GM23338 (cell line): ENCODE results near the gene MUC12. TPM values are rescaled to one million over a fixed set of nuclear protein-coding genes. Genes with fewer than 3 reads are reported as not detected.

Experiments used
- ATAC-seq: fragments of 200-7000 bp; cut with Tn5 transposase; 3 replicates; pipeline ENCODE4 v1.9.1; 2020
- DNase-seq: peaks from one replicate; pipeline ENCODE4 v3.0.0-alpha.2; 2015; ENCODE audit warnings: low spot score
- H2AFZ ChIP-seq: fragments of 200-600 bp; sonication (generic); 2 replicates; pipeline ENCODE4 v1.8.0; 2016; ENCODE audit warnings: antibody characterized with exemption, mild to moderate bottlenecking, moderate library complexity
- H3F3A ChIP-seq: fragments of 200-600 bp; sonication (generic); replicated peaks from 2 replicates; pipeline ENCODE4 v1.8.0; 2017; ENCODE audit warnings: antibody characterized with exemption, mixed run types, low read depth
- H3K27ac ChIP-seq: fragments of 200-600 bp; sonication (generic); 2 replicates; pipeline ENCODE4 v1.6.1; 2016; ENCODE audit warnings: low read depth
- H3K27me3 ChIP-seq: fragments of 200-600 bp; sonication (generic); 2 replicates; pipeline ENCODE4 v1.8.0; 2016; ENCODE audit warnings: mild to moderate bottlenecking, mixed run types, moderate library complexity; ENCODE audit not compliant: insufficient read depth
- H3K36me3 ChIP-seq: fragments of 200-600 bp; sonication (generic); 2 replicates; pipeline ENCODE4 v1.8.0; 2016; ENCODE audit warnings: mild to moderate bottlenecking; ENCODE audit not compliant: insufficient read depth
- H3K4me1 ChIP-seq: fragments of 200-600 bp; sonication (generic); 2 replicates; pipeline ENCODE4 v1.8.0; 2016; ENCODE audit warnings: mild to moderate bottlenecking, moderate library complexity; ENCODE audit not compliant: insufficient read depth
- H3K4me2 ChIP-seq: fragments of 200-600 bp; sonication (generic); 2 replicates; pipeline ENCODE4 v1.7.1; 2017; ENCODE audit warnings: mixed run types
- H3K4me3 ChIP-seq: fragments of 200-600 bp; sonication (generic); 2 replicates; pipeline ENCODE4 v1.6.1; 2016; ENCODE audit warnings: mixed run types
- H3K79me2 ChIP-seq: fragments of 200-600 bp; sonication (generic); replicated peaks from 2 replicates; pipeline ENCODE4 v1.8.0; 2017; ENCODE audit warnings: mild to moderate bottlenecking; ENCODE audit not compliant: insufficient read depth
- H3K9me2 ChIP-seq: fragments of 200-600 bp; sonication (generic); 2 replicates; pipeline ENCODE4 v1.8.0; 2017; ENCODE audit not compliant: insufficient read depth
- H4K20me1 ChIP-seq: fragments of 200-600 bp; sonication (generic); replicated peaks from 2 replicates; pipeline ENCODE4 v1.8.0; 2017; ENCODE audit warnings: mild to moderate bottlenecking; ENCODE audit not compliant: insufficient read depth
- H3K27ac Mint-ChIP-seq: 2 replicates; pipeline ENCODE4 v1.8.0; 2020; ENCODE audit warnings: inconsistent platforms, mild to moderate bottlenecking, moderate library complexity, mixed read lengths
- H3K27me3 Mint-ChIP-seq: 3 replicates; pipeline ENCODE4 v1.8.0; 2022; ENCODE audit warnings: low read depth, mild to moderate bottlenecking, moderate library complexity, mixed read lengths, inconsistent platforms; ENCODE audit not compliant: insufficient read depth, poor library complexity
- H3K36me3 Mint-ChIP-seq: 3 replicates; pipeline ENCODE4 v1.8.0; 2021; ENCODE audit warnings: low read depth, mild to moderate bottlenecking, inconsistent platforms, moderate library complexity, mixed read lengths
- H3K4me1 Mint-ChIP-seq: 3 replicates; pipeline ENCODE4 v1.8.0; 2020; ENCODE audit warnings: mild to moderate bottlenecking, inconsistent platforms, mixed read lengths
- H3K4me3 Mint-ChIP-seq: 3 replicates; pipeline ENCODE4 v1.8.0; 2021; ENCODE audit warnings: moderate library complexity, mild to moderate bottlenecking, inconsistent platforms, mixed read lengths
- H3K9me3 Mint-ChIP-seq: 3 replicates; pipeline ENCODE4 v1.8.0; 2020; ENCODE audit warnings: moderate library complexity, mild to moderate bottlenecking, inconsistent platforms, mixed read lengths
- CREB1 ChIP-seq: fragments of 250-450 bp; sonication (Bioruptor Pico); IDR thresholded peaks from 2 replicates; pipeline ENCODE4 v1.5.0; 2020; ENCODE audit warnings: low read depth, mild to moderate bottlenecking, moderate library complexity
- EZH2 ChIP-seq: fragments of 200-600 bp; sonication (generic); IDR thresholded peaks from one replicate; pipeline ENCODE4 v1.8.0; 2017; ENCODE audit warnings: antibody characterized with exemption, mild to moderate bottlenecking, low read depth; ENCODE audit not compliant: unreplicated experiment
- JUNB ChIP-seq: IDR thresholded peaks from one replicate; pipeline ENCODE4 v1.6.1; 2016; ENCODE audit warnings: antibody characterized with exemption; ENCODE audit not compliant: unreplicated experiment
- NANOG ChIP-seq: IDR thresholded peaks from 2 replicates; pipeline ENCODE4 v1.6.1; 2016; ENCODE audit warnings: antibody characterized with exemption, borderline replicate concordance
- POLR2AphosphoS5 ChIP-seq: IDR thresholded peaks from 2 replicates; pipeline ENCODE4 v1.6.1; 2016; ENCODE audit warnings: antibody characterized with exemption, low read depth
- STAT1 ChIP-seq: IDR thresholded peaks from one replicate; pipeline ENCODE4 v1.6.1; 2016; ENCODE audit warnings: antibody characterized with exemption; ENCODE audit not compliant: unreplicated experiment
- ZNF331 ChIP-seq: fragments of 250-450 bp; sonication (Bioruptor Pico); IDR thresholded peaks from 2 replicates; pipeline ENCODE4 v1.5.0; 2020; ENCODE audit warnings: low read depth, mild to moderate bottlenecking, moderate library complexity
- polyA plus RNA-seq: library from polyadenylated mRNA; unstranded; fragments of >200 nt; fragmentation: Nextera tagmentation; extraction: Ambion mirVana; gene quantifications from 2 replicates; pipeline ENCODE4 v1.2.1, GENCODE V29; 2016
- total RNA-seq: library from RNA; depleted of rRNA; stranded (reverse); fragments of >200 nt; shearing (Covaris generic); gene quantifications from 2 replicates; pipeline ENCODE4 v1.2.3, GENCODE V29; 2014
- TF ChIP-seq, protein P1 (sequence below): IDR thresholded peaks from one replicate; pipeline ENCODE4 v1.6.1; 2018; ENCODE audit warnings: antibody characterized with exemption; ENCODE audit not compliant: unreplicated experiment
- TF ChIP-seq, protein P2 (sequence below): fragments of 250-450 bp; sonication (Bioruptor Pico); IDR thresholded peaks from 2 replicates; pipeline ENCODE4 v1.5.0; 2020; ENCODE audit warnings: mild to moderate bottlenecking, moderate library complexity

MUC12 gene
- total and polyA plus RNA-seq, 2 experiments from 2014 or later = 4.6 to 18.0 TPM

DNA sequence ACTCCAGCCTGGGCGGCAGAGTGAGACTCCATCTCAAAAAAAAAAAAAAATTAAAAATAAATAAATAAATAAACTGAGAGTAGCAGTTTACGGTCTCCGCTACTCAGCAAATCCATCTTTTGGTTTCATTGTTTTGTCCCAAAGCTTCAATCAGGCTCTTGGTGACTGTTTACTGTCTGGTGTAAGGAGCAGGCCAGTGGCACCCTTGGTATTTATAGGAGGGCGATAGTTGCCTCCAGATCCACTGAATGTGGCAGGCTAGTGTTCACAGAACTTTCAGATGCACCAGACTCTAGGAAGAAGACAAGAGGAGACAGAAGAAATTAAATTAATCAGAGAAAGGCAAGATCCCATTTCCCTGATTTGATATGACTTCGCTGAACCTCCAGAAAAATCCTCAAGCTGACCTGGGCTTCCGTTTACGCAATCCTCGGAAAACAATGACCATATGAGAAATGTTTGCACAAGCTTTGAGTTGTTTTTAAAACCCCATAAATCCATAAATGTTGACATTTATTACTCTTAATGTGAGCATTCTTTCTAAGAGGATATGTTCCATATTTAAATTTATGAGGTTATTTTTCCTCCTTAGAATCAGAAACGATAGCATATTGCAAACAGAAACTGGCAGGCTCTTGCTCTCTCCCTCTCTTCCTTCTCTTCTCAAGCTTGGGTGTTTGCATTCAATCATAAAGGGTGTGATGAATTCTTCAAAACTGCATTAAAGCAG lies 27.2 kb upstream of the MUC12 start (continued):
- TF ChIP-seq POLR2AphosphoS5 = no peak
- no peak for TF ChIP-seq JUNB
- TF ChIP-seq STAT1 = no peak
- TF ChIP-seq EZH2 = no peak
- TF ChIP-seq, protein P1, sequence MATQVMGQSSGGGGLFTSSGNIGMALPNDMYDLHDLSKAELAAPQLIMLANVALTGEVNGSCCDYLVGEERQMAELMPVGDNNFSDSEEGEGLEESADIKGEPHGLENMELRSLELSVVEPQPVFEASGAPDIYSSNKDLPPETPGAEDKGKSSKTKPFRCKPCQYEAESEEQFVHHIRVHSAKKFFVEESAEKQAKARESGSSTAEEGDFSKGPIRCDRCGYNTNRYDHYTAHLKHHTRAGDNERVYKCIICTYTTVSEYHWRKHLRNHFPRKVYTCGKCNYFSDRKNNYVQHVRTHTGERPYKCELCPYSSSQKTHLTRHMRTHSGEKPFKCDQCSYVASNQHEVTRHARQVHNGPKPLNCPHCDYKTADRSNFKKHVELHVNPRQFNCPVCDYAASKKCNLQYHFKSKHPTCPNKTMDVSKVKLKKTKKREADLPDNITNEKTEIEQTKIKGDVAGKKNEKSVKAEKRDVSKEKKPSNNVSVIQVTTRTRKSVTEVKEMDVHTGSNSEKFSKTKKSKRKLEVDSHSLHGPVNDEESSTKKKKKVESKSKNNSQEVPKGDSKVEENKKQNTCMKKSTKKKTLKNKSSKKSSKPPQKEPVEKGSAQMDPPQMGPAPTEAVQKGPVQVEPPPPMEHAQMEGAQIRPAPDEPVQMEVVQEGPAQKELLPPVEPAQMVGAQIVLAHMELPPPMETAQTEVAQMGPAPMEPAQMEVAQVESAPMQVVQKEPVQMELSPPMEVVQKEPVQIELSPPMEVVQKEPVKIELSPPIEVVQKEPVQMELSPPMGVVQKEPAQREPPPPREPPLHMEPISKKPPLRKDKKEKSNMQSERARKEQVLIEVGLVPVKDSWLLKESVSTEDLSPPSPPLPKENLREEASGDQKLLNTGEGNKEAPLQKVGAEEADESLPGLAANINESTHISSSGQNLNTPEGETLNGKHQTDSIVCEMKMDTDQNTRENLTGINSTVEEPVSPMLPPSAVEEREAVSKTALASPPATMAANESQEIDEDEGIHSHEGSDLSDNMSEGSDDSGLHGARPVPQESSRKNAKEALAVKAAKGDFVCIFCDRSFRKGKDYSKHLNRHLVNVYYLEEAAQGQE = no peak
- no peak for TF ChIP-seq NANOG

DNA sequence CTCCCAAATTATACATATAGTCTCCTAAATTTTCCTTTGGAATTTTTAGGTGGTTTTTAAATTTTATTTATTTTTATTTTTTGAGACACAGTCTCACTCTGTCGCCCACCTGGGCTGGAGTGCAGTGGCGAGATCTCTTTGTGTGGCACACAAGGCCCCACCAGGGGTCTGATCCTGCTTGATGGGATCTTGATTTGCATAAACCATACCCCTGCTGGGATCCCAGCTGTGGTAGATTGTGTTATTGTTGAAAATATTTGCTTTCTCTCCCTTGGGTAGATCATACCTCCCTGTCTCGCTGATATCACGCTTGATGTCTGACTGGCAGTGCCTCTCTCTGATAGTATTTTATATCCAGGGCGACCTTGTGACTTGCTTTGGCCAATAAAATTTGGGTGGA lies 25.7 kb upstream of the MUC12 start:
- Mint-ChIP-seq H3K4me1 (peaks cover 20% of the 10 kb centered on the region), H3K27me3 (peaks cover 9% of the 10 kb centered on the region), H3K36me3 (peaks cover 18% of the 10 kb centered on the region), H3K9me3 (peaks cover 28% of the 10 kb centered on the region), H3K4me3 (no peak overlapping the region), H3K27ac (0 out of 2 replicates have a peak overlapping the region, but pooled peaks have one; percentile 70)
- Histone ChIP-seq H3K4me1 (peaks cover 16% of the 10 kb centered on the region), H3K4me2 (no peak overlapping the region), H3K79me2 (no peaks in the 10 kb centered on the region), H3F3A (no peaks in the 10 kb centered on the region), H3K36me3 (no peaks in the 10 kb centered on the region), H3K27me3 (no peaks in the 10 kb centered on the region), H3K4me3 (no peak overlapping the region), H3K27ac (peak overlapping the region; percentile 32; the same call in 1 of the 2 replicates), H3K9me2 (no peaks in the 10 kb centered on the region), H2AFZ (no peak overlapping the region), H4K20me1 (no peaks in the 10 kb centered on the region)
- DNase-seq (no peak), ATAC-seq (peak; percentile 76)
- TF ChIP-seq ZNF331 (CRISPR knock-in tag) (no peak), NANOG (0 out of 2 replicates have a peak, but pooled peaks have one; percentile 6), CREB1 (no peak)
- TF ChIP-seq, protein P2, sequence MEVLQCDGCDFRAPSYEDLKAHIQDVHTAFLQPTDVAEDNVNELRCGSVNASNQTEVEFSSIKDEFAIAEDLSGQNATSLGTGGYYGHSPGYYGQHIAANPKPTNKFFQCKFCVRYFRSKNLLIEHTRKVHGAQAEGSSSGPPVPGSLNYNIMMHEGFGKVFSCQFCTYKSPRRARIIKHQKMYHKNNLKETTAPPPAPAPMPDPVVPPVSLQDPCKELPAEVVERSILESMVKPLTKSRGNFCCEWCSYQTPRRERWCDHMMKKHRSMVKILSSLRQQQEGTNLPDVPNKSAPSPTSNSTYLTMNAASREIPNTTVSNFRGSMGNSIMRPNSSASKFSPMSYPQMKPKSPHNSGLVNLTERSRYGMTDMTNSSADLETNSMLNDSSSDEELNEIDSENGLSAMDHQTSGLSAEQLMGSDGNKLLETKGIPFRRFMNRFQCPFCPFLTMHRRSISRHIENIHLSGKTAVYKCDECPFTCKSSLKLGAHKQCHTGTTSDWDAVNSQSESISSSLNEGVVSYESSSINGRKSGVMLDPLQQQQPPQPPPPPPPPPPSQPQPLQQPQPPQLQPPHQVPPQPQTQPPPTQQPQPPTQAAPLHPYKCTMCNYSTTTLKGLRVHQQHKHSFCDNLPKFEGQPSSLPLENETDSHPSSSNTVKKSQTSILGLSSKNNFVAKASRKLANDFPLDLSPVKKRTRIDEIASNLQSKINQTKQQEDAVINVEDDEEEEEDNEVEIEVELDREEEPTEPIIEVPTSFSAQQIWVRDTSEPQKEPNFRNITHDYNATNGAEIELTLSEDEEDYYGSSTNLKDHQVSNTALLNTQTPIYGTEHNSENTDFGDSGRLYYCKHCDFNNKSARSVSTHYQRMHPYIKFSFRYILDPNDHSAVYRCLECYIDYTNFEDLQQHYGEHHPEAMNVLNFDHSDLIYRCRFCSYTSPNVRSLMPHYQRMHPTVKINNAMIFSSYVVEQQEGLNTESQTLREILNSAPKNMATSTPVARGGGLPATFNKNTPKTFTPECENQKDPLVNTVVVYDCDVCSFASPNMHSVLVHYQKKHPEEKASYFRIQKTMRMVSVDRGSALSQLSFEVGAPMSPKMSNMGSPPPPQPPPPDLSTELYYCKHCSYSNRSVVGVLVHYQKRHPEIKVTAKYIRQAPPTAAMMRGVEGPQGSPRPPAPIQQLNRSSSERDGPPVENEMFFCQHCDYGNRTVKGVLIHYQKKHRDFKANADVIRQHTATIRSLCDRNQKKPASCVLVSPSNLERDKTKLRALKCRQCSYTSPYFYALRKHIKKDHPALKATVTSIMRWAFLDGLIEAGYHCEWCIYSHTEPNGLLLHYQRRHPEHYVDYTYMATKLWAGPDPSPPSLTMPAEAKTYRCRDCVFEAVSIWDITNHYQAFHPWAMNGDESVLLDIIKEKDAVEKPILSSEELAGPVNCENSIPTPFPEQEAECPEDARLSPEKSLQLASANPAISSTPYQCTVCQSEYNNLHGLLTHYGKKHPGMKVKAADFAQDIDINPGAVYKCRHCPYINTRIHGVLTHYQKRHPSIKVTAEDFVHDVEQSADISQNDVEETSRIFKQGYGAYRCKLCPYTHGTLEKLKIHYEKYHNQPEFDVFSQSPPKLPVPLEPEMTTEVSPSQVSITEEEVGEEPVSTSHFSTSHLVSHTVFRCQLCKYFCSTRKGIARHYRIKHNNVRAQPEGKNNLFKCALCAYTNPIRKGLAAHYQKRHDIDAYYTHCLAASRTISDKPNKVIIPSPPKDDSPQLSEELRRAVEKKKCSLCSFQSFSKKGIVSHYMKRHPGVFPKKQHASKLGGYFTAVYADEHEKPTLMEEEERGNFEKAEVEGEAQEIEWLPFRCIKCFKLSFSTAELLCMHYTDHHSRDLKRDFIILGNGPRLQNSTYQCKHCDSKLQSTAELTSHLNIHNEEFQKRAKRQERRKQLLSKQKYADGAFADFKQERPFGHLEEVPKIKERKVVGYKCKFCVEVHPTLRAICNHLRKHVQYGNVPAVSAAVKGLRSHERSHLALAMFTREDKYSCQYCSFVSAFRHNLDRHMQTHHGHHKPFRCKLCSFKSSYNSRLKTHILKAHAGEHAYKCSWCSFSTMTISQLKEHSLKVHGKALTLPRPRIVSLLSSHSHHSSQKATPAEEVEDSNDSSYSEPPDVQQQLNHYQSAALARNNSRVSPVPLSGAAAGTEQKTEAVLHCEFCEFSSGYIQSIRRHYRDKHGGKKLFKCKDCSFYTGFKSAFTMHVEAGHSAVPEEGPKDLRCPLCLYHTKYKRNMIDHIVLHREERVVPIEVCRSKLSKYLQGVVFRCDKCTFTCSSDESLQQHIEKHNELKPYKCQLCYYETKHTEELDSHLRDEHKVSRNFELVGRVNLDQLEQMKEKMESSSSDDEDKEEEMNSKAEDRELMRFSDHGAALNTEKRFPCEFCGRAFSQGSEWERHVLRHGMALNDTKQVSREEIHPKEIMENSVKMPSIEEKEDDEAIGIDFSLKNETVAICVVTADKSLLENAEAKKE (CRISPR knock-in tag) = no peak
